Natural killer cell (primary cell): ENCODE data around the gene AKAP13. TPM values are rescaled to one million over a fixed set of nuclear protein-coding genes. Genes with fewer than 3 reads are reported as not detected.

Experiments
- ATAC-seq, 3 donors: fragments of 150-1000 bp in 2 of 3; fragments of 200-7000 bp in 1 of 3; cut with Tn5 transposase; 1 replicate in 1 of 3; 2 replicates in 2 of 3; pipeline ENCODE4 v1.10.0; 2021; ENCODE audit warnings: mild to moderate bottlenecking in 2 of 3, moderate library complexity in 2 of 3
- DNase-seq, 2 donors: peaks; one replicate each; pipeline versions ENCODE4 v3.0.0 to v3.0.0-alpha.2; 2013 to 2021; ENCODE audit warnings: mixed read lengths in 1 of 2
- H3K27ac ChIP-seq: one replicate; pipeline ENCODE4 v1.5.1; 2013; ENCODE audit warnings: mild to moderate bottlenecking, low read length
- H3K27me3 ChIP-seq: one replicate; pipeline ENCODE4 v1.6.1; 2013; ENCODE audit warnings: low read length; ENCODE audit not compliant: control insufficient read depth, insufficient read depth
- H3K36me3 ChIP-seq: one replicate; pipeline ENCODE4 v1.6.1; 2013; ENCODE audit warnings: low read length; ENCODE audit not compliant: control insufficient read depth, insufficient read depth
- H3K4me1 ChIP-seq: one replicate; pipeline ENCODE4 v1.6.1; 2013; ENCODE audit warnings: low read length; ENCODE audit not compliant: control insufficient read depth, insufficient read depth
- H3K4me3 ChIP-seq: one replicate; pipeline ENCODE4 v1.5.1; 2013; ENCODE audit warnings: low read length
- H3K9me3 ChIP-seq: one replicate; pipeline ENCODE4 v1.6.1; 2013; ENCODE audit warnings: low read length; ENCODE audit not compliant: control insufficient read depth, insufficient read depth
- H3K27ac Mint-ChIP-seq, 2 donors: one replicate each; pipeline ENCODE4 v1.8.0; 2022; ENCODE audit warnings: mild to moderate bottlenecking in 2 of 2, mixed read lengths in 2 of 2, moderate library complexity in 1 of 2
- H3K27me3 Mint-ChIP-seq, 2 donors: one replicate each; pipeline ENCODE4 v1.8.0; 2022; ENCODE audit warnings: low read depth in 2 of 2, mixed read lengths in 2 of 2
- H3K36me3 Mint-ChIP-seq: one replicate; pipeline ENCODE4 v1.8.0; 2022; ENCODE audit warnings: mixed read lengths
- H3K4me1 Mint-ChIP-seq, 2 donors: one replicate each; pipeline ENCODE4 v1.8.0; 2022; ENCODE audit warnings: mixed read lengths in 2 of 2
- H3K4me3 Mint-ChIP-seq: one replicate; pipeline ENCODE4 v1.8.0; 2022; ENCODE audit warnings: mild to moderate bottlenecking, moderate library complexity, mixed read lengths
- H3K9me3 Mint-ChIP-seq, 2 donors: one replicate each; pipeline ENCODE4 v1.8.0; 2022; ENCODE audit warnings: mixed read lengths in 2 of 2
- WGBS: methylation state at CpG from one replicate; pipeline ENCODE4 v1.1.7; 2013; ENCODE audit warnings: missing lambda C conversion rate; ENCODE audit not compliant: insufficient coverage; 5-methylcytosine and 5-hydroxymethylcytosine counted together
- intact Hi-C: fragments of 100-400 bp; cut with micrococcal nuclease; formaldehyde crosslinking; loops from one replicate; pipeline ENCODE4 v1.14.2; 2022
- total RNA-seq, 4 donors: library from RNA; stranded (reverse); fragments of 120-200 nt in 1 of 4; gene quantifications; one replicate each; pipeline versions ENCODE4 v1.2.3 to v1.2.4, GENCODE V29; 2013 to 2022
- TF ChIP-seq, protein P1 (sequence below): fragments of 200-600 bp; IDR thresholded peaks from one replicate; pipeline ENCODE4 v1.8.0; 2022; ENCODE audit warnings: antibody characterized with exemption

The AKAP13 gene
- total RNA-seq, 3 donors from 2014 or later (not counting 1 experiment from before 2014, with no cell fraction given), result 573 to 661 (median 647) TPM

DNA sequence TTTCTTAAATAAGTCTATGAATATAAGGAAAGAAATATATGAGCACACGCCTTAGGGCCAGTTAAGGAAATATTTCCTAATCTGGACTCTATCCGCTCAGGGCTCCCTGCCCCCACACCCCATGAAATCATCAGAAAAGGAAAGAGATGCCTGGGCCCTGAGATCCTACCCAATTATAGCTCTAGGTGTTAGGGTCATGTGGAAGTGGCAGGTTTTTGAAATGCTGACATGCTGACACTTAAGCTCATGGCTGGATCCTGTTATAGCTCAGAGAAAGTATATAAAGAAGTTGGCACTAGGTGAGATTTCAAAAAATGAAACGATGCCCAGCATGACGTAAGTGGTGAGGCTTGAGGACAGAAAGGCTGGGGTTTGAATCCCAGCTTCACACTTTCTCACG is 43.5 kb upstream of the AKAP13 start:
- H3K27me3 Mint-ChIP-seq, result peaks cover 0 to 3% of the 10 kb centered on the region in 2 donors
- Histone ChIP-seq H3K27ac (no peak overlapping the region), H3K27me3 (no peaks in the 10 kb centered on the region), H3K4me1 (peaks cover 5% of the 10 kb centered on the region), H3K9me3 (no peaks in the 10 kb centered on the region), H3K36me3 (no peaks in the 10 kb centered on the region), H3K4me3 (no peak overlapping the region)
- 83% methylated on average over 3 of the region's 5 CpGs for WGBS
- H3K36me3 Mint-ChIP-seq, result no peaks in the 10 kb centered on the region
- no peak overlapping the region for H3K4me3 Mint-ChIP-seq
- TF ChIP-seq, protein P1, sequence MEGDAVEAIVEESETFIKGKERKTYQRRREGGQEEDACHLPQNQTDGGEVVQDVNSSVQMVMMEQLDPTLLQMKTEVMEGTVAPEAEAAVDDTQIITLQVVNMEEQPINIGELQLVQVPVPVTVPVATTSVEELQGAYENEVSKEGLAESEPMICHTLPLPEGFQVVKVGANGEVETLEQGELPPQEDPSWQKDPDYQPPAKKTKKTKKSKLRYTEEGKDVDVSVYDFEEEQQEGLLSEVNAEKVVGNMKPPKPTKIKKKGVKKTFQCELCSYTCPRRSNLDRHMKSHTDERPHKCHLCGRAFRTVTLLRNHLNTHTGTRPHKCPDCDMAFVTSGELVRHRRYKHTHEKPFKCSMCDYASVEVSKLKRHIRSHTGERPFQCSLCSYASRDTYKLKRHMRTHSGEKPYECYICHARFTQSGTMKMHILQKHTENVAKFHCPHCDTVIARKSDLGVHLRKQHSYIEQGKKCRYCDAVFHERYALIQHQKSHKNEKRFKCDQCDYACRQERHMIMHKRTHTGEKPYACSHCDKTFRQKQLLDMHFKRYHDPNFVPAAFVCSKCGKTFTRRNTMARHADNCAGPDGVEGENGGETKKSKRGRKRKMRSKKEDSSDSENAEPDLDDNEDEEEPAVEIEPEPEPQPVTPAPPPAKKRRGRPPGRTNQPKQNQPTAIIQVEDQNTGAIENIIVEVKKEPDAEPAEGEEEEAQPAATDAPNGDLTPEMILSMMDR, result no peak
- intact Hi-C loops, result no loop called here
- ATAC-seq, result no peak
- no peaks in the 10 kb centered on the region for H3K9me3 Mint-ChIP-seq
- DNase-seq, result no peak
- no peaks in the 10 kb centered on the region for H3K4me1 Mint-ChIP-seq
- H3K27ac Mint-ChIP-seq, result no peak overlapping the region

DNA sequence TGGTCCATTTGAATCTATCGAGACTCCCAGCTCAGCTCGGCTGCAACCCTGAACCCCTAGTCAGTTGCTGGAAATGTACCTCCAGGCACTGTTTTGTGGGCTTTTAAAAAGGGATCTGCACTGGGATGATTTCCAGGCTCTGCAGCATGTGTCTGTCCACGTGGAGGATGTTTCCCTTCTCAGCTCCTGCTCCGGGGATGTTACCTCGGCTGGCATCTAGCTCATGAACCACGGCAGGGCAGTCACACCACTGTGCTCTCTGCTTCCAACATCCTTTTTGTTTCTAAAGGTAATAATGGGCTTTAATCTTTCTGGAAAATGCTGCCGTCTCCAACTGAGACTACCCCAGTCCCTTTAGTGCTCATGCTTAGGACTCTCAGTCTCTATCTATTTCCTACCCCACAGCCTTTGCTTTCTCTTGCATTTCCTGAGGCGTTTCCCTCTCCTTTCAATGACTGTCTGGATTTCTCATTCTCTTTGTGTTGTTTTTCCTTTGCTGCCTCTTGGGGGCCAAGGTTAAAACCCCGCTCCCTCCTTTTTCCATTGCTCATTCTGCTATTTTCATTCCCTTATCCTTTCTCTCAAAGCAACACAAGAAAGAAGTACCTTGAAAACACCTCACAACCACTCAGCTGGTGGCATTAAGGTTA is 42.9 kb upstream of the AKAP13 start:
- intact Hi-C loops, result no loop called here
- 91% methylated on average over 9 of the region's 9 CpGs for WGBS

DNA sequence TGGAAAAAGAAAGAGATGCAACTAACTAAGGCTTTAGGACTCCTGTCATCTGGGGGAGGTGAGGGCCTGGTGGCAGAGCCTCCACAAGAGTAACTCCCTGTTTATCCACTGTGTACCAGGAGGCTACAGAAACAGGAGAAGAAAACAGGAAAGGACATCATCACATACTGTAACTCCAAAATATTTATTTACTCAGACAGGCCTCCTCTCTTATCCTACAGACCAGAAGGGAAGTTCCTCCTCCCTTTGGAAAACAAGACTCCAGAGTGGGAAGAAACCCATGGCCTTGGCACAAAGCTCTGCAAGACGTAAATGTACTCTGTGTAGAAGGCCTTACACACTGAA is 40.1 kb upstream of the AKAP13 start:
- ATAC-seq, result no peak
- no peak overlapping the region for H3K4me3 Mint-ChIP-seq

More for the DNA sequence above, 42.9 kb upstream of the AKAP13 start:
- H3K36me3 ChIP-seq, result no peaks in the 10 kb centered on the region
- no peaks in the 10 kb centered on the region for H3K27me3 ChIP-seq
- Mint-ChIP-seq H3K27ac (no peak overlapping the region), H3K9me3 (no peaks in the 10 kb centered on the region), H3K4me1 (no peaks in the 10 kb centered on the region), H3K4me3 (no peak overlapping the region), H3K27me3 (peaks cover 0 to 3% of the 10 kb centered on the region in 2 donors), H3K36me3 (no peaks in the 10 kb centered on the region)
- DNase-seq, result no peak
- H3K4me1 ChIP-seq, result no peaks in the 10 kb centered on the region
- TF ChIP-seq, protein P1, result no peak
- ATAC-seq, result no peak
- H3K27ac ChIP-seq, result no peak overlapping the region
- H3K4me3 ChIP-seq, result no peak overlapping the region
- H3K9me3 ChIP-seq, result no peaks in the 10 kb centered on the region

More for the DNA sequence above, 40.1 kb upstream of the AKAP13 start:
- H3K27ac Mint-ChIP-seq, result no peak overlapping the region
- no peak overlapping the region for H3K27ac ChIP-seq
- no peak for DNase-seq
- 94% methylated on average over 1 of the region's 1 CpG for WGBS
- no peak overlapping the region for H3K4me3 ChIP-seq
- no peaks in the 10 kb centered on the region for H3K9me3 ChIP-seq
- intact Hi-C loops, result no loop called here
- no peaks in the 10 kb centered on the region for H3K4me1 Mint-ChIP-seq
- H3K27me3 ChIP-seq, result no peaks in the 10 kb centered on the region
- no peaks in the 10 kb centered on the region for H3K9me3 Mint-ChIP-seq
- H3K27me3 Mint-ChIP-seq, result peaks cover 3 to 7% of the 10 kb centered on the region in 2 donors
- TF ChIP-seq, protein P1, result no peak
- no peaks in the 10 kb centered on the region for H3K4me1 ChIP-seq
- no peaks in the 10 kb centered on the region for H3K36me3 ChIP-seq
- H3K36me3 Mint-ChIP-seq, result no peaks in the 10 kb centered on the region
